Activated B cell treated with CpG ODN at 0.5 μM for 24 hours (primary cell): Measurements from ENCODE around the gene DHRSX. TPM values are rescaled to one million over a fixed set of nuclear protein-coding genes. Genes with fewer than 3 reads are reported as not detected.

Experiments used
- ATAC-seq: fragments of 200-7000 bp; cut with Tn5 transposase; one replicate; pipeline ENCODE4 v1.10.0; 2021; ENCODE audit warnings: low read depth, mild to moderate bottlenecking, moderate library complexity
- CTCF ChIA-PET: fragments of 350-600 bp; sonication (Branson Sonifier 250); formaldehyde crosslinking; loops from one replicate; lab custom pipeline; 2021; ENCODE audit warnings: antibody characterized with exemption; lab: Charles Lee
- POLR2A ChIA-PET: fragments of 350-600 bp; sonication (Branson Sonifier 250); formaldehyde crosslinking; loops from one replicate; lab custom pipeline; 2021; ENCODE audit warnings: antibody characterized with exemption; lab: Charles Lee
- DNase-seq: peaks from one replicate; pipeline ENCODE4 v3.0.0; 2022
- H3K27ac Mint-ChIP-seq: one replicate; pipeline ENCODE4 v1.8.0; 2020; ENCODE audit warnings: mixed read lengths
- H3K27me3 Mint-ChIP-seq: one replicate; pipeline ENCODE4 v1.8.0; 2021; ENCODE audit warnings: mixed read lengths
- H3K36me3 Mint-ChIP-seq: one replicate; pipeline ENCODE4 v1.8.0; 2021; ENCODE audit warnings: low read depth, mixed read lengths
- H3K4me1 Mint-ChIP-seq: one replicate; pipeline ENCODE4 v1.8.0; 2021; ENCODE audit warnings: mixed read lengths
- H3K4me3 Mint-ChIP-seq: one replicate; pipeline ENCODE4 v1.8.0; 2020; ENCODE audit warnings: mild to moderate bottlenecking, mixed read lengths
- H3K9me3 Mint-ChIP-seq: one replicate; pipeline ENCODE4 v1.8.0; 2020; ENCODE audit warnings: mixed read lengths
- CTCF ChIP-seq: fragments of 200-600 bp; IDR thresholded peaks from one replicate; pipeline ENCODE4 v1.8.0; 2022; ENCODE audit warnings: antibody characterized with exemption, mild to moderate bottlenecking
- intact Hi-C: fragments of 100-400 bp; cut with micrococcal nuclease; formaldehyde crosslinking; loops from one replicate; pipeline ENCODE4 v1.15.1; 2024
- total RNA-seq: library from RNA; stranded (reverse); gene quantifications from 2 replicates; pipeline ENCODE4 v1.2.3, GENCODE V29; 2022

The DHRSX gene
- total RNA-seq, result 23.2 and 28.3 TPM in 2 replicates

- no peaks in the 10 kb centered on the region for H3K9me3 Mint-ChIP-seq
- peak within 1 kb of the TSS; percentile 74 for H3K27ac Mint-ChIP-seq
- POLR2A ChIA-PET, result no interaction called here
- no peak for TF ChIP-seq CTCF
- no peaks in the 10 kb centered on the region for H3K27me3 Mint-ChIP-seq
- intact Hi-C loops, result loop anchor here (1.0 to 5.0 kb wide), 5 partner anchors 20 to 1049 kb away; partner anchors contain the start of genes ASMTL and CD99
- DNase-seq, result peak; percentile 63
- peaks cover 31% of the 10 kb centered on the region for H3K4me1 Mint-ChIP-seq
- H3K36me3 Mint-ChIP-seq, result peaks cover 14% of the 10 kb centered on the region
- peak within 1 kb of the TSS; percentile 82 for H3K4me3 Mint-ChIP-seq
- CTCF ChIA-PET, result no interaction called here
- peak; percentile 77 for ATAC-seq
These were observed at the start of gene DHRSX, which contains the start of gene ZBED1 for GRCh38 chrX:2500803-2501558. Gene DHRSX, minus strand, starts transcription at chrX:2500976. Its CDS starts 51 bp downstream, at chrX:2500925. Gene ZBED1, minus strand, starts transcription at chrX:2500976. Its CDS starts 10,257 bp downstream, at chrX:2490719.

- POLR2A ChIA-PET, result no interaction called here
- intact Hi-C loops, result no loop called here
- peaks cover 5% of the 10 kb centered on the region for H3K9me3 Mint-ChIP-seq
- ATAC-seq (no peak), DNase-seq (no peak)
- no peaks in the 10 kb centered on the region for H3K36me3 Mint-ChIP-seq
- H3K4me3 Mint-ChIP-seq, result no peak overlapping the region
- H3K27me3 Mint-ChIP-seq, result peaks cover 23% of the 10 kb centered on the region
- no peak overlapping the region for H3K27ac Mint-ChIP-seq
- H3K4me1 Mint-ChIP-seq, result peaks cover 4% of the 10 kb centered on the region
- CTCF ChIA-PET, result no interaction called here
- TF ChIP-seq CTCF, result no peak
These were observed 49.1 kb upstream of the DHRSX start for GRCh38 chrX:2549876-2550275.

GRCh38 chrX:2548711-2549423 lies 48.1 kb upstream of the DHRSX start:
- no peak for DNase-seq
- Mint-ChIP-seq H3K36me3 (no peaks in the 10 kb centered on the region), H3K4me3 (no peak overlapping the region), H3K4me1 (peaks cover 4% of the 10 kb centered on the region), H3K27ac (no peak overlapping the region), H3K27me3 (peaks cover 20% of the 10 kb centered on the region), H3K9me3 (peaks cover 2% of the 10 kb centered on the region)
- no peak for TF ChIP-seq CTCF
- intact Hi-C loops, result no loop called here
- no peak for ATAC-seq
- ChIA-PET CTCF (no interaction called here), POLR2A (no interaction called here)

- no peak overlapping the region for H3K27ac Mint-ChIP-seq
- intact Hi-C loops, result no loop called here
These were observed 47.0 kb upstream of the DHRSX start for GRCh38 chrX:2547736-2548135.

More at GRCh38 chrX:2547736-2548135, 47.0 kb upstream of the DHRSX start:
- Mint-ChIP-seq H3K36me3 (no peaks in the 10 kb centered on the region), H3K27me3 (peaks cover 23% of the 10 kb centered on the region), H3K4me3 (no peak overlapping the region), H3K9me3 (peaks cover 2% of the 10 kb centered on the region), H3K4me1 (peaks cover 2% of the 10 kb centered on the region)
- ChIA-PET POLR2A (no interaction called here), CTCF (no interaction called here)
- DNase-seq (no peak), ATAC-seq (no peak)
- TF ChIP-seq CTCF, result no peak
